C4-2B (cell line): Measurements from ENCODE around the gene CLEC19A.

Experiments used
- ZFX ChIP-seq: fragments of 450-650 bp; IDR thresholded peaks from 2 replicates; pipeline ENCODE4 v1.6.1; 2017
- TF ChIP-seq, protein P1 (sequence below): fragments of 450-650 bp; conservative IDR thresholded peaks from 2 replicates; pipeline ENCODE4 v1.5.1; 2017; ENCODE audit warnings: mild to moderate bottlenecking

DNA sequence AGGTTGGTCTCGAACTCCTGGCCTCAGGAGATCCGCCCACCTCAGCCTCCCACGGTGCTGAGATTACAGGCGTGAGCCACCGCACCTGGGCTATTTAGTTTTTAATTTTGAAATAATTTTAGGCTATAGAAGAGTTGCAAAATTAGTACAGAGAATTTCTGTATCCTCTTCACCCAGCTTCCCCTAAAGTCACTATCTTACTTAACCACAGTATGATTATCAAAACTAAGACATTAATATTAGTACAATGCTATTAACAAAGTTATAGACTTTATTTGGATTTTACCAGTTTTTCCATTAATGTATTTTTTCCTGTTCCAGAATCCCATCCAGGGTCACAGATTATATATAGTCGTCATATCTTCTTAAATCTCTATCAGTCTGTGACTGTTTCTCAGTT is 62.6 kb downstream of the CLEC19A start:
- TF ChIP-seq, protein P1, sequence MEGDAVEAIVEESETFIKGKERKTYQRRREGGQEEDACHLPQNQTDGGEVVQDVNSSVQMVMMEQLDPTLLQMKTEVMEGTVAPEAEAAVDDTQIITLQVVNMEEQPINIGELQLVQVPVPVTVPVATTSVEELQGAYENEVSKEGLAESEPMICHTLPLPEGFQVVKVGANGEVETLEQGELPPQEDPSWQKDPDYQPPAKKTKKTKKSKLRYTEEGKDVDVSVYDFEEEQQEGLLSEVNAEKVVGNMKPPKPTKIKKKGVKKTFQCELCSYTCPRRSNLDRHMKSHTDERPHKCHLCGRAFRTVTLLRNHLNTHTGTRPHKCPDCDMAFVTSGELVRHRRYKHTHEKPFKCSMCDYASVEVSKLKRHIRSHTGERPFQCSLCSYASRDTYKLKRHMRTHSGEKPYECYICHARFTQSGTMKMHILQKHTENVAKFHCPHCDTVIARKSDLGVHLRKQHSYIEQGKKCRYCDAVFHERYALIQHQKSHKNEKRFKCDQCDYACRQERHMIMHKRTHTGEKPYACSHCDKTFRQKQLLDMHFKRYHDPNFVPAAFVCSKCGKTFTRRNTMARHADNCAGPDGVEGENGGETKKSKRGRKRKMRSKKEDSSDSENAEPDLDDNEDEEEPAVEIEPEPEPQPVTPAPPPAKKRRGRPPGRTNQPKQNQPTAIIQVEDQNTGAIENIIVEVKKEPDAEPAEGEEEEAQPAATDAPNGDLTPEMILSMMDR = no peak
- no peak for TF ChIP-seq ZFX
